WTC11 (cell line): ENCODE measurements around the gene RSRC1.

Experiments used
- ZNF138 ChIP-seq: sonication (generic); formaldehyde crosslinking; conservative IDR thresholded peaks from 2 replicates; pipeline ENCODE4 v1.8.1; 2022; ENCODE audit warnings: mild to moderate bottlenecking, moderate library complexity, missing genetic modification reagents
- TF ChIP-seq, protein P1 (sequence below): sonication (generic); formaldehyde crosslinking; IDR thresholded peaks from 2 replicates; pipeline ENCODE4 v1.8.1; 2022; ENCODE audit warnings: low read depth, mild to moderate bottlenecking, moderate library complexity, missing genetic modification reagents, borderline replicate concordance

DNA sequence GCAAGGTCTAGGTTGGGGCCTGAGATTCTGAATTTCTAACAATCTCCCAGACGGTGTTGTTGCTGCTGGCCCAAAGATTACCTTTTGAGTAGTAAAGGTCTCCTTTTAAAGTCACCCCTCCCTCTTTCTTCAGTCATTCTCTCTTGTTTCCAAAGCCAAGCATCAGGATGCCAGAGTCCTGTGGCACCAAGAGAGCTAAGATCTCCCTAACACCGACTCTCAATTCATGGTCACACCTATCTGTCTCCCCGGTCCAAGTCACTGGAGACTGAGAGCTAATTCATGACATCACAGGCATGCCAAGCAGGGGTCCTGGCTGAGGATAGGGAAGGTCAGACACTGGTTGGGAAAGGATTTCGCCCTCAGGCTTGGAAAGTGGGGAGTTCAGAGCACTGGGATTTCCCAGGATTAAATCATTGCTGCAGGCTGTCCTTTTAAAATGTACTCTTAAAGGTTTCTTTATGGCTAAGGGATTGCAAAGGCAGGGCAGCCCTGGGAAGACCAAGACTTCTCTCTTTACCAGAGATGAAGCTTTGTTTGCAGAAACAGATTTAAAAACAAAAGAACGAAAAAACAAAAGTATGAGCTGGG, 11.0 kb upstream of the RSRC1 start:
- TF ChIP-seq ZNF138 (CRISPR knock-in tag): no peak
- TF ChIP-seq, protein P1, sequence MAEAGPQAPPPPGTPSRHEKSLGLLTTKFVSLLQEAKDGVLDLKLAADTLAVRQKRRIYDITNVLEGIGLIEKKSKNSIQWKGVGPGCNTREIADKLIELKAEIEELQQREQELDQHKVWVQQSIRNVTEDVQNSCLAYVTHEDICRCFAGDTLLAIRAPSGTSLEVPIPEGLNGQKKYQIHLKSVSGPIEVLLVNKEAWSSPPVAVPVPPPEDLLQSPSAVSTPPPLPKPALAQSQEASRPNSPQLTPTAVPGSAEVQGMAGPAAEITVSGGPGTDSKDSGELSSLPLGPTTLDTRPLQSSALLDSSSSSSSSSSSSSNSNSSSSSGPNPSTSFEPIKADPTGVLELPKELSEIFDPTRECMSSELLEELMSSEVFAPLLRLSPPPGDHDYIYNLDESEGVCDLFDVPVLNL: no peak
